Measurements from ENCODE around the gene MASP2.
A peak's percentile ranks its signal among the peaks of the same experiment; 100 is the strongest.

MASP2 gene

GRCh38 chr1:11061652-11062365 lies 14.8 kb upstream of the MASP2 start:
- Histone ChIP-seq H3K9me2 (ENCODE audit: low read depth, low read length) (no peaks in the 10 kb centered on the region), H3K4me3 (ENCODE audit: low read depth, low read length, poor library complexity, severe bottlenecking) (peak overlapping the region; percentile 73), H3K27ac (ENCODE audit: low read depth, low read length, poor library complexity, severe bottlenecking) (peak overlapping the region; percentile 73), H2AFZ (ENCODE audit: low read length) (no peak overlapping the region), H3K27me3 (ENCODE audit: insufficient read depth, low read length) (no peaks in the 10 kb centered on the region), H3F3A (ENCODE audit: insufficient read depth, low read length) (no peaks in the 10 kb centered on the region), H3K36me3 (ENCODE audit: insufficient read depth, low read length) (peaks cover 49% of the 10 kb centered on the region), H3K4me1 (ENCODE audit: insufficient read depth, low read length, severe bottlenecking) (peaks cover 23% of the 10 kb centered on the region), H4K20me1 (ENCODE audit: insufficient read depth, low read length) (no peaks in the 10 kb centered on the region), H3K79me2 (ENCODE audit: insufficient read depth, low read length) (peaks cover 18% of the 10 kb centered on the region; the same call in 1 of the 2 replicates), H3K9ac (ENCODE audit: low read length) (peak overlapping the region; percentile 81; the same call in 1 of the 2 replicates), H3K4me2 (ENCODE audit: low read length) (peak overlapping the region; percentile 99), H3K9me3 (ENCODE audit: low read length) (no peaks in the 10 kb centered on the region)
- no peak; the same call in 1 of the 2 replicates for TF ChIP-seq CTCF (IDR thresholded peaks at IDR 0.05; ENCODE audit: low read length)
- no peak for TF ChIP-seq EZH2 (IDR thresholded peaks at IDR 0.05; ENCODE audit: borderline replicate concordance, low read length)

- Histone ChIP-seq H3K79me2 (ENCODE audit: insufficient read depth, low read length) (peaks cover 18% of the 10 kb centered on the region; the same call in 1 of the 2 replicates), H3K27ac (ENCODE audit: low read depth, low read length, poor library complexity, severe bottlenecking) (peak within 1 kb of the TSS; percentile 73), H3K4me1 (ENCODE audit: insufficient read depth, low read length, severe bottlenecking) (peaks cover 23% of the 10 kb centered on the region), H2AFZ (ENCODE audit: low read length) (no peak within 1 kb of the TSS), H3F3A (ENCODE audit: insufficient read depth, low read length) (no peaks in the 10 kb centered on the region), H3K4me2 (ENCODE audit: low read length) (peak within 1 kb of the TSS; percentile 99), H3K4me3 (ENCODE audit: low read depth, low read length, poor library complexity, severe bottlenecking) (peak within 1 kb of the TSS; percentile 94), H3K9ac (ENCODE audit: low read length) (peak within 1 kb of the TSS; percentile 99), H3K9me3 (ENCODE audit: low read length) (no peaks in the 10 kb centered on the region), H4K20me1 (ENCODE audit: insufficient read depth, low read length) (no peaks in the 10 kb centered on the region), H3K36me3 (ENCODE audit: insufficient read depth, low read length) (peaks cover 44% of the 10 kb centered on the region), H3K9me2 (ENCODE audit: low read depth, low read length) (no peaks in the 10 kb centered on the region), H3K27me3 (ENCODE audit: insufficient read depth, low read length) (no peaks in the 10 kb centered on the region)
- TF ChIP-seq CTCF (IDR thresholded peaks at IDR 0.05; ENCODE audit: low read length) (no peak), EZH2 (IDR thresholded peaks at IDR 0.05; ENCODE audit: borderline replicate concordance, low read length) (no peak)
These were observed 13.2 kb upstream of the MASP2 start, which contains the start of gene SRM for GRCh38 chr1:11059968-11060830. Gene SRM (minus strand): TSS chr1:11060018. CDS start chr1:11059943, 75 bp downstream.

- H3K9ac ChIP-seq (ENCODE audit: low read length), result peak overlapping the region; percentile 99
- peak overlapping the region; percentile 81 for H3K4me2 ChIP-seq (ENCODE audit: low read length)
- no peaks in the 10 kb centered on the region for H3K27me3 ChIP-seq (ENCODE audit: insufficient read depth, low read length)
- no peak overlapping the region for H3K27ac ChIP-seq (ENCODE audit: low read depth, low read length, poor library complexity, severe bottlenecking)
- H3K9me3 ChIP-seq (ENCODE audit: low read length), result no peaks in the 10 kb centered on the region
- H3K4me3 ChIP-seq (ENCODE audit: low read depth, low read length, poor library complexity, severe bottlenecking), result peak overlapping the region; percentile 94
- H3K36me3 ChIP-seq (ENCODE audit: insufficient read depth, low read length), result peaks cover 43% of the 10 kb centered on the region
- peaks cover 23% of the 10 kb centered on the region for H3K4me1 ChIP-seq (ENCODE audit: insufficient read depth, low read length, severe bottlenecking)
- H4K20me1 ChIP-seq (ENCODE audit: insufficient read depth, low read length), result no peaks in the 10 kb centered on the region
- no peak overlapping the region for H2AFZ ChIP-seq (ENCODE audit: low read length)
- H3K79me2 ChIP-seq (ENCODE audit: insufficient read depth, low read length), result peaks cover 18% of the 10 kb centered on the region; the same call in 1 of the 2 replicates
- H3K9me2 ChIP-seq (ENCODE audit: low read depth, low read length), result no peaks in the 10 kb centered on the region
- no peaks in the 10 kb centered on the region for H3F3A ChIP-seq (ENCODE audit: insufficient read depth, low read length)
- TF ChIP-seq CTCF (IDR thresholded peaks at IDR 0.05; ENCODE audit: low read length), result 0 out of 2 replicates have a peak, but pooled peaks have one; percentile 7
- TF ChIP-seq EZH2 (IDR thresholded peaks at IDR 0.05; ENCODE audit: borderline replicate concordance, low read length), result no peak
These were observed 12.3 kb upstream of the MASP2 start for GRCh38 chr1:11059155-11059967.

Measured in OCI-LY1 (cell line).